ENCODE data around the gene CALHM6.

DNA sequence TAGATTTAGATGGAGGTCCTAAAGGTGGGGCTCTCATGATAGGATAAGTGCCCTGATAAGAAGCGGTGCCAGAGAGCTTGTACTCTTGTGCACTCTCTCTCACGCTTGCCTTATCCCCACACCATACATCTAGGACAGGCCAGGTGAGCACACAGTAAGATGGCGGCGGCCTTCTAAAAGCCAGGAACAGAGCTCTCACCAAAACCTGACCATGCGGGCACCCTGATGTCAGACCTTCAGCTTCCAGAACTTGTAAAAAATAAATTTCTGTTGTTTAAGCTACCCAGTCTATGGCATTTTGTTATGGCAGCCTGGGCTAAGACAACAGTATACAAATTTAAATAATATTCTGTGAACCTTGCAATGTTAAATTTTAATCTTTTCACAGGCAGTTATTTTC, 40.8 kb upstream of the CALHM6 start:
- TF ChIP-seq, protein P1, sequence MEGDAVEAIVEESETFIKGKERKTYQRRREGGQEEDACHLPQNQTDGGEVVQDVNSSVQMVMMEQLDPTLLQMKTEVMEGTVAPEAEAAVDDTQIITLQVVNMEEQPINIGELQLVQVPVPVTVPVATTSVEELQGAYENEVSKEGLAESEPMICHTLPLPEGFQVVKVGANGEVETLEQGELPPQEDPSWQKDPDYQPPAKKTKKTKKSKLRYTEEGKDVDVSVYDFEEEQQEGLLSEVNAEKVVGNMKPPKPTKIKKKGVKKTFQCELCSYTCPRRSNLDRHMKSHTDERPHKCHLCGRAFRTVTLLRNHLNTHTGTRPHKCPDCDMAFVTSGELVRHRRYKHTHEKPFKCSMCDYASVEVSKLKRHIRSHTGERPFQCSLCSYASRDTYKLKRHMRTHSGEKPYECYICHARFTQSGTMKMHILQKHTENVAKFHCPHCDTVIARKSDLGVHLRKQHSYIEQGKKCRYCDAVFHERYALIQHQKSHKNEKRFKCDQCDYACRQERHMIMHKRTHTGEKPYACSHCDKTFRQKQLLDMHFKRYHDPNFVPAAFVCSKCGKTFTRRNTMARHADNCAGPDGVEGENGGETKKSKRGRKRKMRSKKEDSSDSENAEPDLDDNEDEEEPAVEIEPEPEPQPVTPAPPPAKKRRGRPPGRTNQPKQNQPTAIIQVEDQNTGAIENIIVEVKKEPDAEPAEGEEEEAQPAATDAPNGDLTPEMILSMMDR (IDR thresholded peaks at IDR 0.05 in 2 of 3, conservative IDR thresholded peaks at IDR 0.05 in 1 of 3; ENCODE audit: control insufficient read depth in 2 of 3, extremely low read depth in 1 of 3, insufficient read depth in 1 of 3, low read depth in 3 of 3, low read length in 3 of 3): no peak
- TF ChIP-seq EP300 (IDR thresholded peaks at IDR 0.05; ENCODE audit: borderline replicate concordance in 1 of 2, control insufficient read depth in 1 of 2, low read depth in 2 of 2, low read length in 2 of 2) (no peak), ATF3 (IDR thresholded peaks at IDR 0.05; ENCODE audit: borderline replicate concordance, extremely low read depth, low read depth, low read length) (no peak), EGR1 (IDR thresholded peaks at IDR 0.05; ENCODE audit: borderline replicate concordance in 1 of 2, low read depth in 2 of 2, low read length in 2 of 2) (no peak), TAF1 (IDR thresholded peaks at IDR 0.05; ENCODE audit: borderline replicate concordance, low read depth, low read length) (no peak), RCOR1 (conservative IDR thresholded peaks at IDR 0.05; ENCODE audit: low read depth, low read length) (no peak)

All from GM12878 (cell line).